Upper lobe of left lung (tissue), 4 donors: ENCODE results near the gene AKAP3.

Experiments
- POLR2A ChIP-seq, 4 donors: fragments of 450-650 bp; IDR thresholded peaks; one replicate each; pipeline ENCODE4 v1.5.1; 2016 to 2017; ENCODE audit warnings: antibody characterized with exemption in 4 of 4, mild to moderate bottlenecking in 2 of 4
- POLR2AphosphoS5 ChIP-seq, 2 donors: sonication (generic); formaldehyde crosslinking; IDR thresholded peaks; one replicate each; pipeline ENCODE4 v1.5.1; 2017; ENCODE audit warnings: antibody characterized with exemption in 2 of 2
- TF ChIP-seq, protein P1 (sequence below), 6 experiments: fragments of 450-650 bp in 4 of 6; fragments of 200-600 bp in 2 of 6; sonication (generic) in 2 of 6; IDR thresholded peaks; one replicate each; pipeline ENCODE4 v1.5.1; 2016 to 2019; ENCODE audit warnings: antibody characterized with exemption in 6 of 6

DNA sequence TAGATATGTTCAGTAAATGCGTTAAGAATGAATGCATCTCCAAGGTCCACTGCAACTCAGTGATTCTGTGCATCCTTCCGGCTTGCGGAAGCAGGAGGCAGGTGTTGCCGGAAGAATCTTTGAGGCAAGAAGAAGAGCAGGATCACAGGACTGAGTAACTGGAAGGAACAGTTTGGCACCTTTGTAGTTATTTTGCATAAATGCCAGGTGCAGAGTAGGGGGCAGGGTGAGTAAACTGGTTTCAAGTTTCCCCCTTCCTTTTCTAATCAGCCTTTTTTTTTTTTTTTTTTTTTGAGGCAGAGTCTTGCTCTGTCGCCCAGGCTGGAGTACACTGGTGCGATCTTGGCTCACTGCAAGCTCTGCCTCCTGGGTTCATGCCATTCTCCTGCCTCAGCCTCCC, 64.6 kb downstream of the AKAP3 start:
- no peak for TF ChIP-seq POLR2AphosphoS5 (IDR thresholded peaks at IDR 0.05)
- no peak for TF ChIP-seq POLR2A (IDR thresholded peaks at IDR 0.05)
- TF ChIP-seq, protein P1, sequence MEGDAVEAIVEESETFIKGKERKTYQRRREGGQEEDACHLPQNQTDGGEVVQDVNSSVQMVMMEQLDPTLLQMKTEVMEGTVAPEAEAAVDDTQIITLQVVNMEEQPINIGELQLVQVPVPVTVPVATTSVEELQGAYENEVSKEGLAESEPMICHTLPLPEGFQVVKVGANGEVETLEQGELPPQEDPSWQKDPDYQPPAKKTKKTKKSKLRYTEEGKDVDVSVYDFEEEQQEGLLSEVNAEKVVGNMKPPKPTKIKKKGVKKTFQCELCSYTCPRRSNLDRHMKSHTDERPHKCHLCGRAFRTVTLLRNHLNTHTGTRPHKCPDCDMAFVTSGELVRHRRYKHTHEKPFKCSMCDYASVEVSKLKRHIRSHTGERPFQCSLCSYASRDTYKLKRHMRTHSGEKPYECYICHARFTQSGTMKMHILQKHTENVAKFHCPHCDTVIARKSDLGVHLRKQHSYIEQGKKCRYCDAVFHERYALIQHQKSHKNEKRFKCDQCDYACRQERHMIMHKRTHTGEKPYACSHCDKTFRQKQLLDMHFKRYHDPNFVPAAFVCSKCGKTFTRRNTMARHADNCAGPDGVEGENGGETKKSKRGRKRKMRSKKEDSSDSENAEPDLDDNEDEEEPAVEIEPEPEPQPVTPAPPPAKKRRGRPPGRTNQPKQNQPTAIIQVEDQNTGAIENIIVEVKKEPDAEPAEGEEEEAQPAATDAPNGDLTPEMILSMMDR (IDR thresholded peaks at IDR 0.05), result no peak
